H1 (cell line): ENCODE results near the gene MATK. TPM values are rescaled to one million over a fixed set of nuclear protein-coding genes. Genes with fewer than 3 reads are reported as not detected.

ENCODE experiments used
- BRCA1 ChIP-seq: IDR thresholded peaks from 2 replicates; pipeline ENCODE4 v1.6.1; 2012; ENCODE audit warnings: low read depth, low read length, improper control_type of control experiment
- CBX8 ChIP-seq: fragments of 300-800, 300-1000 bp; sonication (generic); IDR thresholded peaks from 2 replicates; pipeline ENCODE4 v1.7.1; 2016; ENCODE audit warnings: low read depth, low read length, borderline replicate concordance
- CHD7 ChIP-seq: fragments of 300-600 bp; sonication (generic); IDR thresholded peaks from 2 replicates; pipeline ENCODE4 v1.7.1; 2012; ENCODE audit warnings: low read length, moderate library complexity, mild to moderate bottlenecking, inconsistent platforms; ENCODE audit not compliant: insufficient replicate concordance
- E2F6 ChIP-seq: IDR thresholded peaks from 2 replicates; pipeline ENCODE4 v1.6.1; 2012; ENCODE audit warnings: inconsistent platforms
- FOSL1 ChIP-seq: IDR thresholded peaks from 2 replicates; pipeline ENCODE4 v1.6.1; 2011; ENCODE audit warnings: mild to moderate bottlenecking, low read depth, low read length, moderate library complexity; ENCODE audit not compliant: insufficient read depth
- GTF2F1 ChIP-seq: IDR thresholded peaks from 2 replicates; pipeline ENCODE4 v1.6.1; 2012; ENCODE audit warnings: low read depth, low read length, improper control_type of control experiment, borderline replicate concordance
- NANOG ChIP-seq: IDR thresholded peaks from 2 replicates; pipeline ENCODE4 v1.6.1; 2011; ENCODE audit warnings: low read length, low read depth, mild to moderate bottlenecking, inconsistent platforms; ENCODE audit not compliant: insufficient read depth, poor library complexity, severe bottlenecking
- RAD21 ChIP-seq, 2 experiments: IDR thresholded peaks in 1 of 2; conservative IDR thresholded peaks in 1 of 2; 2 replicates each; pipeline ENCODE4 v1.6.1; 2011; ENCODE audit warnings: low read depth in 2 of 2, low read length in 2 of 2, improper control_type of control experiment in 1 of 2, inconsistent platforms in 1 of 2, mild to moderate bottlenecking in 1 of 2, moderate library complexity in 1 of 2
- SP1 ChIP-seq: IDR thresholded peaks from 2 replicates; pipeline ENCODE4 v1.6.1; 2011; ENCODE audit warnings: low read depth, low read length
- SP2 ChIP-seq: IDR thresholded peaks from 2 replicates; pipeline ENCODE4 v1.6.1; 2012; ENCODE audit warnings: mild to moderate bottlenecking, low read length, inconsistent platforms
- polyA plus RNA-seq, 7 experiments: library from polyadenylated mRNA; depleted of rRNA in 3 of 7; stranded (reverse) in 5 of 7; unstranded in 2 of 7; fragments of >200 nt in 5 of 7; fragments of 200-250 nt in 2 of 7; gene quantifications; 1 replicate in 5 of 7; 2 replicates in 1 of 7; 4 replicates in 1 of 7; pipeline versions ENCODE4 v1.2.1 to v1.2.3, GENCODE V29; 2011 to 2013; ENCODE audit warnings: missing spikeins in 2 of 7, mixed read lengths in 2 of 7
- total RNA-seq: library from RNA; stranded (reverse); fragmentation: NEBNext Ultra II Directional; extraction: Animal tissue kit (Norgen Biotek cat#: 25700); gene quantifications from 2 replicates; pipeline ENCODE4 v1.2.1, GENCODE V29; 2021
- TF ChIP-seq, protein P1 (sequence below): IDR thresholded peaks from 2 replicates; pipeline ENCODE4 v1.6.1; 2012; ENCODE audit warnings: inconsistent platforms

Gene MATK
- total and polyA plus RNA-seq, 2 of the 8 experiments (the other 6 are each of a cell fraction or from before 2014, with no cell fraction given) = 20.5 to 21.4 TPM

DNA sequence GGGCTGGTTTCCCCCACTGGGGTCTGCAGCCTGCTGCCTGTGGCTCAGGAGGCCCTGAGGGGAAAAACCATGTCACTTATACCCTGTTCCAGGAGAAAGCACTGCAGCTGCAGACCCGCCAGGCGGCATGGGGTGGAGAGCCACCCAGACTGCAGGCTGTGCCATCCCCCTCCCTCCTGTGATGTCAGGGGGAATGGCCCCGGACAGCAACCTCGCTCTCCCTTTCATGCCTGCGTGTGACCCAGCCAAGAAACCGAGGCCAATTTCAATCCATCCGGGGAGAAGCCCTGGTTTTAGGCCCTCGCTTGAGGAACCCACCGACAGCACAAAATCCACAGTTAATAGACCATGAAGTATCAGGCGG lies 37.2 kb upstream of the MATK start (continued):
- TF ChIP-seq CHD7 (no peak), CBX8 (no peak), FOSL1 (no peak), SP1 (no peak), GTF2F1 (no peak), BRCA1 (no peak), RAD21 (IDR thresholded peaks at IDR 0.05 in 1 of 2, conservative IDR thresholded peaks at IDR 0.05 in 1 of 2; ENCODE audit: low read depth in 2 of 2, low read length in 2 of 2) (no peak), E2F6 (no peak), SP2 (no peak), NANOG (no peak)
- TF ChIP-seq, protein P1, sequence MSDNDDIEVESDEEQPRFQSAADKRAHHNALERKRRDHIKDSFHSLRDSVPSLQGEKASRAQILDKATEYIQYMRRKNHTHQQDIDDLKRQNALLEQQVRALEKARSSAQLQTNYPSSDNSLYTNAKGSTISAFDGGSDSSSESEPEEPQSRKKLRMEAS = no peak
